HEK293 (cell line): ENCODE results near the gene TET2.

Source experiments
- CTCF ChIA-PET: fragments of 350-600 bp; formaldehyde crosslinking; extraction: SDS; loops from one replicate; lab custom pipeline; 2021; ENCODE audit warnings: antibody characterized with exemption; lab: Yijun Ruan, JAX
- POLR2A ChIA-PET: fragments of 300-600 bp; formaldehyde crosslinking; extraction: SDS; loops from one replicate; lab custom pipeline; 2020; ENCODE audit warnings: antibody characterized with exemption, inconsistent platforms; lab: Yijun Ruan, JAX
- H3K27ac ChIP-seq: fragments of 200-500 bp; sonication (Bioruptor generic); 2 replicates; pipeline ENCODE4 v1.5.1; 2014; ENCODE audit warnings: low read depth, low read length, control low read depth, inconsistent platforms; ENCODE audit errors: extremely low read depth
- H3K36me3 ChIP-seq, 2 experiments: fragments of 200-500 bp in 1 of 2; sonication (Bioruptor generic) in 1 of 2; 1 replicate in 1 of 2; 2 replicates in 1 of 2; pipeline ENCODE4 v1.5.1; 2014 to 2017; ENCODE audit warnings: inconsistent platforms in 2 of 2, low read length in 2 of 2; ENCODE audit not compliant: control insufficient read depth in 2 of 2, insufficient read depth in 1 of 2
- H3K4me1 ChIP-seq: fragments of 200-500 bp; sonication (Bioruptor generic); 2 replicates; pipeline ENCODE4 v1.5.1; 2014; ENCODE audit warnings: mild to moderate bottlenecking, low read length, inconsistent platforms; ENCODE audit not compliant: control insufficient read depth, insufficient read depth
- H3K4me3 ChIP-seq: 2 replicates; pipeline ENCODE4 v1.5.1; 2011; ENCODE audit warnings: low read depth, mild to moderate bottlenecking, control low read depth, low read length, moderate library complexity
- H3K9me3 ChIP-seq: fragments of 200-500 bp; sonication (Bioruptor generic); 2 replicates; pipeline ENCODE4 v1.5.1; 2014; ENCODE audit warnings: low read depth, low read length, inconsistent platforms; ENCODE audit not compliant: control insufficient read depth, insufficient read depth
- HOXA7 ChIP-seq: sonication (generic); formaldehyde crosslinking; IDR thresholded peaks from 2 replicates; pipeline ENCODE4 v1.8.1; 2022; ENCODE audit warnings: missing genetic modification reagents, borderline replicate concordance
- HOXC10 ChIP-seq: sonication (generic); formaldehyde crosslinking; IDR thresholded peaks from 2 replicates; pipeline ENCODE4 v1.8.1; 2023; ENCODE audit warnings: mild to moderate bottlenecking, missing genetic modification reagents
- KLF16 ChIP-seq: fragments of 450-650 bp; formaldehyde crosslinking; IDR thresholded peaks from 2 replicates; pipeline ENCODE4 v1.5.1; 2017; ENCODE audit warnings: missing biosample characterization, missing genetic modification characterization
- PRDM6 ChIP-seq: fragments of 450-650 bp; formaldehyde crosslinking; IDR thresholded peaks from 2 replicates; pipeline ENCODE4 v1.5.1; 2017; ENCODE audit warnings: missing biosample characterization, missing genetic modification characterization
- SETDB1 ChIP-seq: IDR thresholded peaks from one replicate; pipeline ENCODE4 v1.6.1; 2017; ENCODE audit warnings: mild to moderate bottlenecking, low read length, moderate library complexity, mixed read lengths; ENCODE audit not compliant: insufficient read length
- YY2 ChIP-seq: fragments of 450-650 bp; formaldehyde crosslinking; IDR thresholded peaks from 2 replicates; pipeline ENCODE4 v1.5.1; 2016; ENCODE audit warnings: missing biosample characterization, missing genetic modification characterization
- ZBTB48 ChIP-seq: fragments of 450-650 bp; formaldehyde crosslinking; IDR thresholded peaks from 2 replicates; pipeline ENCODE4 v1.5.1; 2016; ENCODE audit warnings: missing biosample characterization, missing genetic modification characterization
- ZIC2 ChIP-seq: fragments of 450-650 bp; formaldehyde crosslinking; IDR thresholded peaks from 2 replicates; pipeline ENCODE4 v1.5.1; 2016; ENCODE audit warnings: missing biosample characterization, missing genetic modification characterization
- ZNF184 ChIP-seq: fragments of 450-650 bp; IDR thresholded peaks from 2 replicates; pipeline ENCODE4 v1.5.1; 2018; ENCODE audit warnings: missing biosample characterization, mild to moderate bottlenecking, missing genetic modification characterization
- ZNF426 ChIP-seq: fragments of 450-650 bp; formaldehyde crosslinking; IDR thresholded peaks from 2 replicates; pipeline ENCODE4 v1.5.1; 2017; ENCODE audit warnings: missing biosample characterization, missing genetic modification characterization, mild to moderate bottlenecking, inconsistent platforms, moderate library complexity
- ZNF521 ChIP-seq: fragments of 450-650 bp; formaldehyde crosslinking; IDR thresholded peaks from 2 replicates; pipeline ENCODE4 v1.5.1; 2017; ENCODE audit warnings: missing biosample characterization, mild to moderate bottlenecking, missing genetic modification characterization
- ZNF654 ChIP-seq: fragments of 450-650 bp; formaldehyde crosslinking; IDR thresholded peaks from 2 replicates; pipeline ENCODE4 v1.5.1; 2016; ENCODE audit warnings: low read depth, missing biosample characterization, missing genetic modification characterization
- ZNF701 ChIP-seq: fragments of 450-650 bp; formaldehyde crosslinking; IDR thresholded peaks from 2 replicates; pipeline ENCODE4 v1.5.1; 2016; ENCODE audit warnings: missing biosample characterization, missing genetic modification characterization
- ZNF707 ChIP-seq: fragments of 450-650 bp; formaldehyde crosslinking; IDR thresholded peaks from 2 replicates; pipeline ENCODE4 v1.5.1; 2016; ENCODE audit warnings: missing biosample characterization, missing genetic modification characterization
- ZNF792 ChIP-seq: fragments of 450-650 bp; formaldehyde crosslinking; IDR thresholded peaks from 2 replicates; pipeline ENCODE4 v1.5.1; 2016; ENCODE audit warnings: missing biosample characterization, missing genetic modification characterization
- ZNF837 ChIP-seq: fragments of 450-650 bp; formaldehyde crosslinking; IDR thresholded peaks from 2 replicates; pipeline ENCODE4 v1.5.1; 2016; ENCODE audit warnings: missing biosample characterization, missing genetic modification characterization
- ZSCAN18 ChIP-seq: fragments of 450-650 bp; formaldehyde crosslinking; IDR thresholded peaks from 2 replicates; pipeline ENCODE4 v1.5.1; 2016; ENCODE audit warnings: missing biosample characterization, missing genetic modification characterization
- TF ChIP-seq, protein P1 (sequence below): fragments of 450-650 bp; formaldehyde crosslinking; IDR thresholded peaks from 2 replicates; pipeline ENCODE4 v1.5.1; 2016; ENCODE audit warnings: missing biosample characterization, missing genetic modification characterization
- TF ChIP-seq, protein P2 (sequence below): fragments of 450-650 bp; formaldehyde crosslinking; IDR thresholded peaks from 2 replicates; pipeline ENCODE4 v1.5.0; 2017; ENCODE audit warnings: missing biosample characterization, missing genetic modification characterization, borderline replicate concordance

The TET2 gene

DNA sequence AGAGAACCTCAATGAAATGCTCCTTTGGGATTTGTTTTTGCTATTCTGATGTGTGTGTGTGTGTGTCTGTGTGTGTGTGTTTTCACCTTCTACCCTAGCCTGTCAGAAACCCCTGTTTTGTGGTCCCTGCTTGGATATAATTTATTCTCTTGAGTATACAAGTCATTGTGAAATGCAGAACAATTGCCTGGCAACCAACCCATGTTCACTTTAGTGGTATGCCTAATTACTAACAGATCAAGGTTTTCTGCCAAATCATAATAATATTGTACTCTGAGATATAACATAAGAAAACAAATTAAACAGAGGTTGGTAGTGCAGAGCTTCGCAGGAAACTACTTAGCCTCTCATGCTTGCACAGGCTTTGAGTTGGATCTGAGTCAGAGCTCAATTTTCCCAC is 7.0 kb upstream of the TET2 start:
- no peak overlapping the region for H3K27ac ChIP-seq
- CTCF ChIA-PET, result interaction anchor here (2.1 kb wide), 1 partner anchor 9 kb away, joined by 8 read pairs; no protein-coding TSS in a partner anchor
- POLR2A ChIA-PET, result no interaction called here
- no peaks in the 10 kb centered on the region for H3K9me3 ChIP-seq
- TF ChIP-seq ZSCAN18 (no peak), ZBTB48 (no peak), ZNF426 (no peak), ZNF792 (no peak), YY2 (no peak), KLF16 (tag by site-specific recombination) (no peak), ZIC2 (tag by site-specific recombination) (no peak), ZNF521 (no peak), ZNF184 (tag by site-specific recombination) (no peak), HOXC10 (CRISPR knock-in tag) (no peak)
- H3K36me3 ChIP-seq, result no peaks in the 10 kb centered on the region
- no peaks in the 10 kb centered on the region for H3K4me1 ChIP-seq
- H3K4me3 ChIP-seq, result no peak overlapping the region

DNA sequence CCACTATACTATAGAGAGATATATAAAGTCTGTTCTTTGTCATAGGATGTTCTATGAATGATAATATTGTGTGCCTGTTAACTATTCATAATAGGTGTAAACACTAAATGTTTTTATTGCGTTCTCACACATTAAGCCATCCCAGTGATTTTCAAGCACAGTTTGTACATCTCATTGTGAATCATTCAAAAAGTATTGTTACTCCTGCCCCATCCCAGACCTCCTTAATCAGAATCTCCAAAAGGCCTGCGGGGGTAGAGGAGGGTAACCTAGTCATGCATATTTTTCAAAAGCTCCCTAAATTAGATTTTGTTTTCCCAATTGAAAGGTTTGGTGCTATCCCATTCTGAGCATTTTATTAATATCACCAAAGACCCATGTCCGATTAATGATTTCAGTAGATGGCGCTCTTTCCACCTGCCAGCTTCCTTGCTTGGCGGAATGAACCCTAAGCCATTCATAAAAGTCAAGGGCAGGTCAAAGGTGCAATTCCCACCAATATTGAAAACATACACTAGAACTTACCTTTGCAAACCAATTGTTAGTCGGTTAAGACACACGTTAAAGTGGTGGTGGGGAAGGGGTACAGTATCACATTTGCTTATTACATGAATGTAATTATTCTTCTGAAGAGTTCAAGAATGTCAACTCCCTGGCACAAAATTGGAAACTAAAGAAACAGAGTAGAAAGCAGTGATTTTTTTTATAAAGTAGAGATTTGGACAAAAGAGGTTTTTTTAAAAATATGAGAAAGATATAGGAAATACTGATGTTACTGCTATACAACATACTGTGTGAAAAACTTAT is 5.8 kb upstream of the TET2 start:
- Histone ChIP-seq H3K27ac (no peak overlapping the region), H3K4me1 (no peaks in the 10 kb centered on the region), H3K9me3 (no peaks in the 10 kb centered on the region), H3K36me3 (no peaks in the 10 kb centered on the region), H3K4me3 (no peak overlapping the region)
- ChIA-PET POLR2A (interaction anchor here (0.7 kb wide), 1 partner anchor 333 kb away, joined by 3 read pairs; the partner anchor contains the start of gene PPA2), CTCF (interaction anchor here (0.6 to 2.1 kb wide), 12 partner anchors 10 to 1122 kb away, joined by 3 to 8 read pairs (median 4); partner anchors contain the start of gene PPA2)
- TF ChIP-seq ZNF707 (no peak), ZNF654 (peak; percentile 64), ZBTB48 (peak; percentile 32; the same call in 1 of the 2 replicates)
- TF ChIP-seq, all 188 proteins: peak for 2

GRCh38 chr4:105145156-105145902 is 1.3 kb upstream of the TET2 start:
- ChIA-PET POLR2A (interaction anchor here (1.1 kb wide), 1 partner anchor 328 kb away, joined by 4 read pairs; no protein-coding TSS in a partner anchor), CTCF (no interaction called here)
- no peak overlapping the region; the same call in 1 of the 2 replicates for H3K27ac ChIP-seq
- no peak overlapping the region for H3K4me3 ChIP-seq
- no peaks in the 10 kb centered on the region for H3K4me1 ChIP-seq
- TF ChIP-seq ZNF701 (tag by site-specific recombination), result peak; percentile 89
- TF ChIP-seq SETDB1, result no peak
- 0 out of 2 replicates have a peak, but pooled peaks have one; percentile 37 for TF ChIP-seq PRDM6 (tag by site-specific recombination)
- TF ChIP-seq, protein P1, sequence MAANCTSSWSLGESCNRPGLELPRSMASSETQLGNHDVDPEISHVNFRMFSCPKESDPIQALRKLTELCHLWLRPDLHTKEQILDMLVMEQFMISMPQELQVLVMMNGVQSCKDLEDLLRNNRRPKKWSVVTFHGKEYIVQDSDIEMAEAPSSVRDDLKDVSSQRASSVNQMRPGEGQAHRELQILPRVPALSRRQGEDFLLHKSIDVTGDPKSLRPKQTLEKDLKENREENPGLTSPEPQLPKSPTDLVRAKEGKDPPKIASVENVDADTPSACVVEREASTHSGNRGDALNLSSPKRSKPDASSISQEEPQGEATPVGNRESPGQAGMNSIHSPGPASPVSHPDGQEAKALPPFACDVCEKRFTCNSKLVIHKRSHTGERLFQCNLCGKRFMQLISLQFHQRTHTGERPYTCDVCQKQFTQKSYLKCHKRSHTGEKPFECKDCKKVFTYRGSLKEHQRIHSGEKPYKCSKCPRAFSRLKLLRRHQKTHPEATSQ (tag by site-specific recombination), result no peak
- TF ChIP-seq, protein P2, sequence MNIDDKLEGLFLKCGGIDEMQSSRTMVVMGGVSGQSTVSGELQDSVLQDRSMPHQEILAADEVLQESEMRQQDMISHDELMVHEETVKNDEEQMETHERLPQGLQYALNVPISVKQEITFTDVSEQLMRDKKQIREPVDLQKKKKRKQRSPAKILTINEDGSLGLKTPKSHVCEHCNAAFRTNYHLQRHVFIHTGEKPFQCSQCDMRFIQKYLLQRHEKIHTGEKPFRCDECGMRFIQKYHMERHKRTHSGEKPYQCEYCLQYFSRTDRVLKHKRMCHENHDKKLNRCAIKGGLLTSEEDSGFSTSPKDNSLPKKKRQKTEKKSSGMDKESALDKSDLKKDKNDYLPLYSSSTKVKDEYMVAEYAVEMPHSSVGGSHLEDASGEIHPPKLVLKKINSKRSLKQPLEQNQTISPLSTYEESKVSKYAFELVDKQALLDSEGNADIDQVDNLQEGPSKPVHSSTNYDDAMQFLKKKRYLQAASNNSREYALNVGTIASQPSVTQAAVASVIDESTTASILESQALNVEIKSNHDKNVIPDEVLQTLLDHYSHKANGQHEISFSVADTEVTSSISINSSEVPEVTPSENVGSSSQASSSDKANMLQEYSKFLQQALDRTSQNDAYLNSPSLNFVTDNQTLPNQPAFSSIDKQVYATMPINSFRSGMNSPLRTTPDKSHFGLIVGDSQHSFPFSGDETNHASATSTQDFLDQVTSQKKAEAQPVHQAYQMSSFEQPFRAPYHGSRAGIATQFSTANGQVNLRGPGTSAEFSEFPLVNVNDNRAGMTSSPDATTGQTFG, result no peak
- TF ChIP-seq ZNF837 (tag by site-specific recombination), result no peak
- no peak for TF ChIP-seq HOXA7
- H3K36me3 ChIP-seq, result no peaks in the 10 kb centered on the region
- H3K9me3 ChIP-seq, result no peaks in the 10 kb centered on the region
